B cell (primary cell): ENCODE results near the gene KLK6. TPM values are rescaled to one million over a fixed set of nuclear protein-coding genes. Genes with fewer than 3 reads are reported as not detected.

Source experiments
- ATAC-seq: fragments of 200-7000 bp; cut with Tn5 transposase; one replicate; pipeline ENCODE4 v1.10.0; 2021; ENCODE audit warnings: low read depth, mild to moderate bottlenecking, moderate number of reproducible peaks, moderate library complexity
- CTCF ChIA-PET: fragments of 350-600 bp; sonication (Branson Sonifier 250); formaldehyde crosslinking; loops from one replicate; lab custom pipeline; 2021; ENCODE audit warnings: antibody characterized with exemption, inconsistent platforms; lab: Charles Lee
- POLR2A ChIA-PET: fragments of 350-600 bp; sonication (Branson Sonifier 250); formaldehyde crosslinking; loops from one replicate; lab custom pipeline; 2021; ENCODE audit warnings: antibody characterized with exemption; lab: Charles Lee
- DNase-seq: peaks from one replicate; pipeline ENCODE4 v3.0.0; 2013
- H2AFZ ChIP-seq: 2 replicates; pipeline ENCODE4 v1.6.1; 2012; ENCODE audit warnings: mild to moderate bottlenecking, low read depth, low read length; ENCODE audit not compliant: insufficient read depth, poor library complexity, severe bottlenecking
- H3K27ac ChIP-seq, 2 donors: 1 replicate in 1 of 2; 2 replicates in 1 of 2; pipeline ENCODE4 v1.5.1; 2012 to 2013; ENCODE audit warnings: low read length in 2 of 2, mild to moderate bottlenecking in 2 of 2, moderate library complexity in 1 of 2
- H3K27me3 ChIP-seq, 4 experiments: fragments of 200-600 bp in 1 of 4; sonication (generic) in 1 of 4; replicated peaks in 1 of 4; 1 replicate in 2 of 4; 2 replicates in 2 of 4; pipeline versions ENCODE4 v1.6.1 to v1.7.0; 2013 to 2016; ENCODE audit warnings: low read length in 3 of 4, mild to moderate bottlenecking in 2 of 4, mixed read lengths in 1 of 4, moderate library complexity in 1 of 4; ENCODE audit not compliant: insufficient read depth in 4 of 4, control insufficient read depth in 3 of 4; ENCODE audit errors: control extremely low read depth in 1 of 4
- H3K36me3 ChIP-seq, 2 experiments: replicated peaks in 1 of 2; 1 replicate in 1 of 2; 2 replicates in 1 of 2; pipeline versions ENCODE4 v1.6.1 to v1.7.1; 2013; ENCODE audit warnings: low read length in 1 of 2; ENCODE audit not compliant: insufficient read depth in 2 of 2, control insufficient read depth in 1 of 2; ENCODE audit errors: control extremely low read depth in 1 of 2, extremely low read depth in 1 of 2
- H3K4me1 ChIP-seq, 2 donors: fragments of 200-600 bp in 1 of 2; sonication (generic) in 1 of 2; 1 replicate in 1 of 2; 2 replicates in 1 of 2; pipeline versions ENCODE4 v1.5.1 to v1.6.1; 2013 to 2017; ENCODE audit warnings: low read length in 2 of 2; ENCODE audit not compliant: control insufficient read depth in 2 of 2, insufficient read depth in 2 of 2
- H3K4me2 ChIP-seq: replicated peaks from 2 replicates; pipeline ENCODE3; 2012; ENCODE audit warnings: mild to moderate bottlenecking, low read depth, low read length; ENCODE audit not compliant: poor library complexity, severe bottlenecking
- H3K4me3 ChIP-seq, 5 experiments: fragments of 200-600 bp in 1 of 5; sonication (generic) in 1 of 5; 1 replicate in 3 of 5; 2 replicates in 2 of 5; pipeline versions ENCODE4 v1.5.1 to v1.7.0; 2011 to 2016; ENCODE audit warnings: low read length in 4 of 5, mild to moderate bottlenecking in 4 of 5, low read depth in 2 of 5, control low read depth in 1 of 5, moderate library complexity in 1 of 5; ENCODE audit not compliant: insufficient read depth in 1 of 5; ENCODE audit errors: control extremely low read depth in 1 of 5, extremely low read depth in 1 of 5
- H3K79me2 ChIP-seq: fragments of 200-600 bp; sonication (generic); one replicate; pipeline ENCODE4 v1.6.0; 2016; ENCODE audit warnings: low read length; ENCODE audit not compliant: control insufficient read depth, insufficient read depth
- H3K9ac ChIP-seq: fragments of 200-600 bp; sonication (generic); 2 replicates; pipeline ENCODE4 v1.6.1; 2017; ENCODE audit warnings: mild to moderate bottlenecking, low read length, moderate library complexity
- H3K9me3 ChIP-seq, 3 donors: one replicate each; pipeline versions ENCODE4 v1.6.1 to v1.7.1; 2013; ENCODE audit warnings: low read length in 2 of 3; ENCODE audit not compliant: control insufficient read depth in 2 of 3, insufficient read depth in 1 of 3; ENCODE audit errors: control extremely low read depth in 1 of 3
- H4K20me1 ChIP-seq: 2 replicates; pipeline ENCODE4 v1.6.0; 2012; ENCODE audit warnings: mild to moderate bottlenecking, low read length; ENCODE audit not compliant: insufficient read depth, control insufficient read depth, poor library complexity, severe bottlenecking
- H3K27ac Mint-ChIP-seq: one replicate; pipeline ENCODE4 v1.8.0; 2021; ENCODE audit warnings: mixed read lengths
- H3K27me3 Mint-ChIP-seq: one replicate; pipeline ENCODE4 v1.8.0; 2021; ENCODE audit warnings: mixed read lengths
- H3K4me1 Mint-ChIP-seq: one replicate; pipeline ENCODE4 v1.8.0; 2021; ENCODE audit warnings: mixed read lengths
- H3K4me3 Mint-ChIP-seq: one replicate; pipeline ENCODE4 v1.8.0; 2021; ENCODE audit warnings: mixed read lengths
- H3K9me3 Mint-ChIP-seq: one replicate; pipeline ENCODE4 v1.8.0; 2022; ENCODE audit warnings: mixed read lengths; ENCODE audit not compliant: insufficient read depth
- CTCF ChIP-seq: fragments of 200-600 bp; IDR thresholded peaks from one replicate; pipeline ENCODE4 v1.8.0; 2022; ENCODE audit warnings: antibody characterized with exemption, mild to moderate bottlenecking
- EZH2 ChIP-seq: IDR thresholded peaks from 2 replicates; pipeline ENCODE4 v1.6.1; 2012; ENCODE audit warnings: borderline replicate concordance, low read depth, mild to moderate bottlenecking, moderate library complexity, low read length; ENCODE audit not compliant: insufficient read depth, poor library complexity, severe bottlenecking
- WGBS: methylation state at CpG from one replicate; pipeline ENCODE4 v1.1.5; 2013; ENCODE audit warnings: missing lambda C conversion rate; ENCODE audit not compliant: insufficient coverage; 5-methylcytosine and 5-hydroxymethylcytosine counted together
- intact Hi-C: fragments of 100-400 bp; cut with micrococcal nuclease; formaldehyde crosslinking; loops from one replicate; pipeline ENCODE4 v1.10.0; 2022
- polyA plus RNA-seq: library from polyadenylated mRNA; depleted of rRNA; stranded (reverse); fragments of >200 nt; gene quantifications from 2 replicates; pipeline ENCODE4 v1.2.3, GENCODE V29; 2012
- total RNA-seq, 2 donors: library from RNA; stranded (reverse); fragments of 120-200 nt in 1 of 2; gene quantifications; 1 replicate in 1 of 2; 2 replicates in 1 of 2; pipeline versions ENCODE4 v1.2.3 to v1.2.4, GENCODE V29; 2013 to 2022

Gene KLK6
- total and polyA plus RNA-seq, 2 donors (not counting 1 experiment from before 2014, with no cell fraction given), result not detected

GRCh38 chr19:50983625-50984292, 14.4 kb upstream of the KLK6 start, which contains the start of gene KLK7:
Gene KLK7, minus strand, starts transcription at chr19:50983917. Its CDS starts 1,518 bp downstream, at chr19:50982399.
- Histone ChIP-seq H3K27ac (no peak within 1 kb of the TSS), H3K4me1 (no peaks in the 10 kb centered on the region), H3K9me3 (peaks cover 0 to 3% (median 0%) of the 10 kb centered on the region in 3 donors), H3K4me2 (no peak within 1 kb of the TSS), H3K4me3 (no peak within 1 kb of the TSS), H3K27me3 (peaks cover 0 to 7% (median 0%) of the 10 kb centered on the region in 4 experiments), H3K9ac (no peak within 1 kb of the TSS), H3K79me2 (no peaks in the 10 kb centered on the region), H4K20me1 (no peaks in the 10 kb centered on the region), H2AFZ (no peak within 1 kb of the TSS), H3K36me3 (no peaks in the 10 kb centered on the region)
- ChIA-PET CTCF (no interaction called here), POLR2A (no interaction called here)
- H3K27ac Mint-ChIP-seq, result no peak within 1 kb of the TSS
- ATAC-seq, result no peak
- H3K9me3 Mint-ChIP-seq, result peaks cover 4% of the 10 kb centered on the region
- H3K4me3 Mint-ChIP-seq, result no peak within 1 kb of the TSS
- DNase-seq, result no peak
- TF ChIP-seq CTCF, result no peak
- intact Hi-C loops, result no loop called here
- peaks cover 58% of the 10 kb centered on the region for H3K27me3 Mint-ChIP-seq
- H3K4me1 Mint-ChIP-seq, result no peaks in the 10 kb centered on the region
- 17% methylated on average over 28 of the region's 28 CpGs for WGBS

GRCh38 chr19:50982186-50982585, 12.8 kb upstream of the KLK6 start:
- ChIA-PET POLR2A (no interaction called here), CTCF (no interaction called here)
- Histone ChIP-seq H3K36me3 (no peaks in the 10 kb centered on the region), H3K9ac (no peak overlapping the region), H3K27me3 (peaks cover 0 to 16% (median 0%) of the 10 kb centered on the region in 4 experiments), H3K4me2 (no peak overlapping the region), H3K4me1 (no peaks in the 10 kb centered on the region), H3K79me2 (no peaks in the 10 kb centered on the region), H3K9me3 (peaks cover 0 to 3% (median 0%) of the 10 kb centered on the region in 3 donors), H3K4me3 (no peak overlapping the region), H2AFZ (no peak overlapping the region), H4K20me1 (no peaks in the 10 kb centered on the region), H3K27ac (no peak overlapping the region)
- no peak for DNase-seq
- ATAC-seq, result no peak
- Mint-ChIP-seq H3K9me3 (peaks cover 4% of the 10 kb centered on the region), H3K4me1 (no peaks in the 10 kb centered on the region), H3K27ac (no peak overlapping the region), H3K4me3 (no peak overlapping the region), H3K27me3 (peaks cover 59% of the 10 kb centered on the region)
- intact Hi-C loops, result no loop called here
- 91% methylated on average over 2 of the region's 4 CpGs for WGBS
- no peak for TF ChIP-seq EZH2
